Measurements from ENCODE around the gene NSMCE4A. TPM values are rescaled to one million over a fixed set of nuclear protein-coding genes. Genes with fewer than 3 reads are reported as not detected.
"Not testable (repeated sequence)": the region's sequence is repeated elsewhere in the genome, so short reads cannot be mapped to it uniquely, and the experiment has no call there.

The NSMCE4A gene, protein sequence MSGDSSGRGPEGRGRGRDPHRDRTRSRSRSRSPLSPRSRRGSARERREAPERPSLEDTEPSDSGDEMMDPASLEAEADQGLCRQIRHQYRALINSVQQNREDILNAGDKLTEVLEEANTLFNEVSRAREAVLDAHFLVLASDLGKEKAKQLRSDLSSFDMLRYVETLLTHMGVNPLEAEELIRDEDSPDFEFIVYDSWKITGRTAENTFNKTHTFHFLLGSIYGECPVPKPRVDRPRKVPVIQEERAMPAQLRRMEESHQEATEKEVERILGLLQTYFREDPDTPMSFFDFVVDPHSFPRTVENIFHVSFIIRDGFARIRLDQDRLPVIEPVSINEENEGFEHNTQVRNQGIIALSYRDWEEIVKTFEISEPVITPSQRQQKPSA
- total RNA-seq = 85.0 and 87.5 TPM in 2 replicates
- long read RNA-seq, transcript NSMCE4A-202 (11 exons, 1,394 nt) = major isoform, 33 of 48 reads
- long read RNA-seq, partial matches to known transcripts = 5 of 48 reads
- long read RNA-seq, other reads (novel, unspliced or antisense) = 8 of 48 reads

DNA sequence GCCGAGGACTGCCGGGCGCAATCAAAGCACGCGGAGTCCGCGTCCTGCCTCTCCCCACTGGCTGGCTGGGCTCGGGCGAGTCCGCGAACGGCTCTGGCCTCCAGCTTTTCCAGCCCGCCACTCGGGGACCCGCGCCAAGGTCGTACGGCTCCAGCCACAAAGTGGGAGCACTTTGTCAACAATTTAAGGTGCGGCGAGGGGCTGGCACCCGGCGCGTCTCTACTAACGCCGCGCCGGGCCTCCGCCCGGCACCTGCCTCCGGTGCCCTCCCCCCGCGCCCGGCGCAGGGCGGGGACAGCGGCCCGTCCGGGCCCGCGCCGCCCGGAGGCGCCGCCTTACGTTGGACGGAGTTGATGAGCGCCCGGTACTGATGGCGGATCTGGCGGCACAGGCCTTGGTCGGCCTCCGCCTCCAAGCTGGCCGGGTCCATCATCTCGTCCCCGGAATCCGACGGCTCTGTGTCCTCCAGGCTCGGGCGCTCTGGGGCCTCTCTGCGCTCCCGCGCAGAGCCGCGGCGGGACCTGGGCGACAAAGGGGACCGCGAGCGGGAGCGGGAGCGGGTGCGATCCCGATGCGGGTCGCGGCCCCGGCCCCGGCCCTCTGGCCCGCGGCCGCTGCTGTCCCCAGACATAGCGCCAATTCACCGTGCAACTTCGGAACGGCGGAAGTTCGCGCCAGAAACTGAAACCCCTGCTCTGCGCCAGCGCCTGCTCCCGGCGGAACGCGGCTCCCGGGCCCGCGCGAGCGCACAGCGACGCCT is at the start of gene NSMCE4A:
Gene NSMCE4A, minus strand, starts transcription at position 683 of the 760 bp plus-strand sequence. Its CDS starts 52 bp downstream, at position 631.
- peak within 1 kb of the TSS; percentile 43 for H3K27ac Mint-ChIP-seq (ENCODE audit: unreplicated experiment)
- H3K36me3 Mint-ChIP-seq (ENCODE audit: low read depth) = peaks cover 26% of the 10 kb centered on the region
- peak within 1 kb of the TSS; percentile 93 for H3K4me3 Mint-ChIP-seq
- peaks cover 8% of the 10 kb centered on the region for H3K9me3 Mint-ChIP-seq
- H3K4me1 Mint-ChIP-seq = peaks cover 21% of the 10 kb centered on the region
- TF ChIP-seq, protein P1, sequence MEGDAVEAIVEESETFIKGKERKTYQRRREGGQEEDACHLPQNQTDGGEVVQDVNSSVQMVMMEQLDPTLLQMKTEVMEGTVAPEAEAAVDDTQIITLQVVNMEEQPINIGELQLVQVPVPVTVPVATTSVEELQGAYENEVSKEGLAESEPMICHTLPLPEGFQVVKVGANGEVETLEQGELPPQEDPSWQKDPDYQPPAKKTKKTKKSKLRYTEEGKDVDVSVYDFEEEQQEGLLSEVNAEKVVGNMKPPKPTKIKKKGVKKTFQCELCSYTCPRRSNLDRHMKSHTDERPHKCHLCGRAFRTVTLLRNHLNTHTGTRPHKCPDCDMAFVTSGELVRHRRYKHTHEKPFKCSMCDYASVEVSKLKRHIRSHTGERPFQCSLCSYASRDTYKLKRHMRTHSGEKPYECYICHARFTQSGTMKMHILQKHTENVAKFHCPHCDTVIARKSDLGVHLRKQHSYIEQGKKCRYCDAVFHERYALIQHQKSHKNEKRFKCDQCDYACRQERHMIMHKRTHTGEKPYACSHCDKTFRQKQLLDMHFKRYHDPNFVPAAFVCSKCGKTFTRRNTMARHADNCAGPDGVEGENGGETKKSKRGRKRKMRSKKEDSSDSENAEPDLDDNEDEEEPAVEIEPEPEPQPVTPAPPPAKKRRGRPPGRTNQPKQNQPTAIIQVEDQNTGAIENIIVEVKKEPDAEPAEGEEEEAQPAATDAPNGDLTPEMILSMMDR (conservative IDR thresholded peaks at IDR 0.05) = peak; percentile 67
- DNase-seq (ENCODE audit: low read depth, low spot score) = peak; percentile 76
- no peaks in the 10 kb centered on the region for H3K27me3 Mint-ChIP-seq (ENCODE audit: low read depth)

DNA sequence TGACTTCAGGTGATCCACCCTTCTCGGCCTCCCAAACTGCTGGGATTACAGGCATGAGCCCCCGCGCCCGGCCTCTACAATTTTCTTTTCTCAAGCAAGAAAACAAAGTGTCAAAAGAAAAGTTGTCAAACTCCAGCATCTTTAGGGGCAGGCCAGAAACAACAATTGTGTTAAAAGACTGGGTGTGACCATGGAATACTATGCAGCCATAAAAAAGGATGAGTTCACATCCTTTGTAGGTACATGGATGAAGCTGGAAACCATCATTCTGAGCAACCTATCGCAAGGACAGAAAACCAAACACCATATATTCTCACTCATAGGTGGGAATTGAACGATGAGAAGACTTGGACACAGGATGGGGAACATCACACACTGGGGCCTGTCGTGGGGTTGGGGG is 48.2 kb upstream of the NSMCE4A start:
- H3K27ac Mint-ChIP-seq (ENCODE audit: unreplicated experiment); H3K36me3 Mint-ChIP-seq (ENCODE audit: low read depth); H3K9me3 Mint-ChIP-seq; H3K4me3 Mint-ChIP-seq; DNase-seq (ENCODE audit: low read depth, low spot score); H3K27me3 Mint-ChIP-seq (ENCODE audit: low read depth): not testable (repeated sequence)
- peaks cover 11% of the 10 kb centered on the region for H3K4me1 Mint-ChIP-seq

DNA sequence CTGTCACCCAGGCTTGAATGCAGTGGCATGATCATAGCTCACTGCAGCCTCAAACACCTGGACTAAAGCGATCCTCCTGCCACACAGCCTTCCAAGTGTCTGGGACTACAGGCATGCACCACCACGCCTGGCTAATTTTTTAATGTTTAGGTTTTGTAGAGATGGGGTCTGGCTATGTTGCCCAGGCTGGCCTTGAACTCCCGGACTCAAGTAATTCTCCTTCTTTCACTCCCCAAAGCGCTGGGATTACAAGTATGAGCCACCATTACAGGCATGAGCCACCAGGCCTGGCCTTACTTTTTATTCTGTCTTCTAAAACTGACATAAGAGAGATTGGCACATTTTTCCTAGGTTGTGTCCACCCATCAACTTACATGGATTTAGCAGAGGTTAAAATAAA is 47.3 kb upstream of the NSMCE4A start:
- Mint-ChIP-seq H3K27ac (ENCODE audit: unreplicated experiment) (no peak overlapping the region), H3K9me3 (no peaks in the 10 kb centered on the region), H3K4me1 (peaks cover 15% of the 10 kb centered on the region), H3K36me3 (ENCODE audit: low read depth) (no peaks in the 10 kb centered on the region), H3K27me3 (ENCODE audit: low read depth) (no peaks in the 10 kb centered on the region), H3K4me3 (no peak overlapping the region)
- TF ChIP-seq, protein P1 (conservative IDR thresholded peaks at IDR 0.05) = no peak
- no peak for DNase-seq (ENCODE audit: low read depth, low spot score)

DNA sequence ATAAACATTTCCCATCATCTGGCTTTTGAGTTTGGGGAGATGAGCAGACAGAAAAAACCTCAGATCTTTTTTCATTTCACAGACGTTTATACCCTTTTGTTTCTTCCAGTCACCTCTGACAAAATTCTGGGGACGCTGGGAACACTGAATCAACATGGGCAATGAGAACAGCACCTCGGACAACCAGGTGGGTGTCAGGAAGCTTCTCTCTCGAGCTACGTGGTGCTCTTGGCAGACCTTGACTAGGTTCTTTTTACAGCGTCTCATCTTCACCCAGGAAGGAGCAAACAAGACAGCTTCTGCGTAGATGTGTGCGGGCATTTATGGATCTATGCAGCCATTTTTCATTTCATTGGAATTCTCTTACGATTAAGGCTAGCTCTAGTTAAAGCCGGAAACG is 46.8 kb upstream of the NSMCE4A start:
- Mint-ChIP-seq H3K27ac (ENCODE audit: unreplicated experiment) (no peak overlapping the region), H3K27me3 (ENCODE audit: low read depth) (no peaks in the 10 kb centered on the region), H3K4me1 (peaks cover 15% of the 10 kb centered on the region), H3K9me3 (no peaks in the 10 kb centered on the region), H3K36me3 (ENCODE audit: low read depth) (no peaks in the 10 kb centered on the region), H3K4me3 (no peak overlapping the region)
- no peak for DNase-seq (ENCODE audit: low read depth, low spot score)
- TF ChIP-seq, protein P1 (conservative IDR thresholded peaks at IDR 0.05) = no peak

DNA sequence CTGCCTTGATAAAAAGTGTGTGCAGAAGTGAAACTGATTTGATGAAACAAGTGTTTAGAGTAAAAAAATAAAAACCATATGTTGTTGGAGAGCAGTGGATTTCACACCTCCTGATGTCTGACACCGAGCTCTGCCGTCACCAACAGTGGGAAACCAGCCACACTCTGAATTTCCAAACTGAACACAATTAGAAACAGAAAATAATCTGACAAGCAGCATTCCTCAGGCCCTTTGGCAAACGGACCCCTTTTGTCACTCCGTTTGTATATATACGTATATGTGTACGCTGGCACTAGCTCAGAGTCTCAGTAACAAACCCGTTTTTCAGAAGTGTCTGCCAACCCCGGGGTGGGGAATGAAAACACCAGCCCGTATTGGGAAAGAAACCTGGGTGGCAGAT is 46.4 kb upstream of the NSMCE4A start:
- Mint-ChIP-seq H3K27ac (ENCODE audit: unreplicated experiment) (no peak overlapping the region), H3K36me3 (ENCODE audit: low read depth) (no peaks in the 10 kb centered on the region), H3K4me1 (peaks cover 15% of the 10 kb centered on the region), H3K9me3 (no peaks in the 10 kb centered on the region), H3K4me3 (no peak overlapping the region), H3K27me3 (ENCODE audit: low read depth) (no peaks in the 10 kb centered on the region)
- no peak for DNase-seq (ENCODE audit: low read depth, low spot score)
- TF ChIP-seq, protein P1 (conservative IDR thresholded peaks at IDR 0.05) = no peak

Data from neural crest cell (in vitro differentiated cells).